HG02798 (cell line): ENCODE results near the gene GSG1L2.

ENCODE experiments used
- ATAC-seq: cut with Tn5 transposase; IDR thresholded peaks from one replicate; pipeline ENCODE4 v1.9.1; 2021; ENCODE audit warnings: mild to moderate bottlenecking; ENCODE audit not compliant: unreplicated experiment, poor library complexity

GSG1L2 gene

DNA sequence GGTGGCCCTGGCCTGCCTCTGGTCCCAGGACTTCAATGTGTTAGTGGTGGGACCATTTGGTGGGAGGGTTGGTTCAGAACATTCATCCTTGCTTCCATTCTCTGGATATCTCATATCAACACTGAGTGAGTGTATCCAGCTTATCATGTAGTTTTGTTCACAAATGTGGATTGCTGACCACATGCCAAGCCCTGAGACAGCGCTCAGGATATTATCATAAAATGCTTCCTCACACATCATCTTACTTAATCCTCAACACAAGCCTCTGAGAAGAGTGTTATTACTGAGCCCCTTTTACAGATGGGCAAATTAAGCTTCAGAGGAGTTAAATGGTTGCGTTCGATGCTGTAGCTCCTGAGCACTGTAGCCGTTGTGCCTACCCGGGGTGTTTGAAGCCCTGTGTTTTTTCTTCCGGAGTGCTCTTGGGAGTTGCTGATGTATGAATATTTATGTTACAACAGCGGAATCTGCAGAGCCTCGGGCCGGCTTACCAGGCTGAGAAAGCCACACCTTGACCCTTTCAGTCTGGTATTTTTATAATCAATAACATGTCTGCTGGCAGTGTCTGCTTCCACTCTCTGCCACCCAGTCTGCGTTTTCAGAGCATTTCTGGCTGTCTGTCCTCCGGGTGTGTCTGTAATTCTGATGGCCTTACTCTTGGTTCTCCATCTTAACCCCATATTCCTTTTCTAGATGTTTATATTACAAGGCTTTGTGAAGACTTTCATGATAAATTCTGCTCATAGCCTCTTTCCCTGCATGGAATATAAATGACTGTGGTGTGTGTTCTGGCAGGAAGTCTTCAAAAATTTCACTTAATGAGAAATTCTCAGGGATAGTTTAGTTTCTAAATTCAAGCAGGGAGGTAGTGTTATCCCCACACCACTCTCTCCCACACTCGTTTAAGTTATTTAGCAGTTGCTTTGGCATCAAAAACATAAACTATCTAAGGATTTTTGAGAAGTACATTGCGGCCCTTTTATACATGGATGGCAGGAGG is 6.7 kb upstream of the GSG1L2 start:
- ATAC-seq = no peak

DNA sequence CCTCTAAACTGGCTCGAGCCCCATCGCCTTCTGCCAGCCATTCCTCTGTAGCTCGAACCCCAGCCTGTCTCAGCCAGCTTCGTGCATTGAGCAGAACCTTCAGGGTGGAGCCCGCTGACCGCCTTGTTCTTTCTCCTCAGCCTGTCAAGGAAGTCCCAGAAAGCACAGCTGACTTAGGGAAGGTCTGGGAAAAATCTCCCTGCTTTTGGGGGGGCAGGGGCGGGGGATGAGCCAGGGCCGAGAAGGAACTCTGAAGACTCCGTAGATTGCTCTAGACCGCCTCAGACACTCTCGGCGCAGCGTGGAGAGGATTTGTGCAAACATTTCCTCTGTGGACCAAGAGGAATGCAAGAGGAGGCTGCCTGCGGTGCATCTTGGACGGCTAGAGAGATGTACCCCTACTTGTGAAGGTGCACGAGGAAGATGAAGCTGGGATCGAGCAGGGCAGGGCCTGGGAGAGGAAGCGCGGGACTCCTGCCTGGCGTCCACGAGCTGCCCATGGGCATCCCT is 3.8 kb upstream of the GSG1L2 start, which contains the start of gene GLP2R:
TSS of gene GLP2R (plus strand) at position 284 of the 510 bp plus-strand sequence. CDS start at position 424, 140 bp downstream.
- ATAC-seq = no peak

DNA sequence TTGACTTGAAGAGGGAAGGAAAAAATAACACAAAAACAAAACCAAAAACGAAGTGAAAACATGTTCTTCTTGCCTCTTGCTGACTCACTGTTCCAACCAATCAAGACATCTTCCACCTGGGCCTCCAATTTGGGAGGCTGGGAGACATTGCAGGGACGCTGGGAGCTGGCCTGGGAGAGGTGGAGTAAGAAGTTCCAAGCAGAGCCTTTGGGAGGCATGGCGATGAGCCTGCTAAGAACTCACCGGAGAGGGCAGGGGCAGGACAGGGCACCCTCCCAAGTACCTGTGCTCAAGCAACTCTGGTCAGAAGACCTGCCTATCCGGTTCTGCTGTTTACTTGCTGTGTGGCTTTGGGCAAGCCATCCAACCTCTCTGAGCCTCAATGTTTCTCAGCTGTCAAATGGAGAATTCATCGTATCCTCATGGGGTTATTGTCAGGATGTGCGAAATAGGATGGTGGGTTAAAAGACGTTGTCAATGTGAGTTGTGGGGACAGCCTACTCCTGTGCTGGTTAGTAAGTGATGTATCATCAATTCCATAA is 3.0 kb upstream of the GSG1L2 start:
- ATAC-seq = no peak

DNA sequence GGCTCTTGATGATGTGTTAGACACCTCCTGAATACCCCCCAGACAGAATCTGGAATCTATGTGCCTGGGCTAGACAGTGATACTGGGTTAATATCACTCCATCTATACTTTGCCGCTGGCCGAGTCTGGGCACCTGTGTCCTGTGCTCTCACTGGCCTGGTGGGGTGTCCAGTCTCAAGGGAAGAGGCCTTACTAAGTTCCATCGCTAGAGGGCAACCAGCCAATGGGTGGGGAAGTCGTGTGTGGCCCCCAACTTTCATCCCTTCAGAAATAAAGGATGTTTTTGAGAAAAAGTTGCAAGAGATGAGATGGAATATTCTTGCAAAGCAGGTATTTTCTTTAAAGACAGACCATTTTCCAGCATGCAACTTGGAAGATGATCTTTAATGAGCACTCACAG is 2.2 kb upstream of the GSG1L2 start:
- no peak for ATAC-seq

DNA sequence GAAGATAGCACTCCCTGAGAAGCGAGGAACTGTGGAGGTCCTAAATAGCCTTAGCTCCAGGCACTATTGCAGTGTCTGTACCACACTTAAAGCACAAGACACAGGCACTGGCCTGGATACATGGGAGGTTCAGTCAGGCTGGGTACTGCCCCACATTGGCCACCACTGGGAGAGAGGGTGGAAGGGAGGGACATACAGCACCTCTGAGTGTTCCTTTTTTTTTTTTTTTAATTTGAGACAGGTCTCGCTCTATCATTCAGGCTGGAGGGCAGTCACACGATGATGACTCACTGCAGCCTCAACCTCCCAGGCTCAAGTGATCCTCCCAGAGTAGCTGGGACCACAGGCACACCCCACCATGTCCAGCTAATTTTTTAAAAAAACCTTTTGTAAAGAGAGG is 1.4 kb downstream of the GSG1L2 start:
- no peak for ATAC-seq

DNA sequence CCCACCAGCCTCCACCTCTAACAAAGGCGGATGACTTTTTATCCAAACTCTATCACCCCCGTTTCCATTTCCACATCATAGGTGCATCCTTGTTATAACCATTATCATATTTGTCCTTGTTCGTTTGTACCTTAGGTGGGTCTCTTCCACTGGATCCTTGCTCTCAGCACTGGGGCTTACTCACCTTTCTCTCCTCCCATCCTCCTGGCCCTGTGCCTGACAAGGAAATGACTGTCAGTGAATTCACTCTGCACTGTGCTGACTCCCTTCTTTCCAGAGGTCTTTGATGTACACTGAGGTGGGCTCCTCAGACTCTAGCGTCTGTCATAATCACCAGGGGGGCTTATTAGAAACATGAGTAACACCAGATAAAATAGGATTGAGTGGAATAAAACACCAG is 3.1 kb downstream of the GSG1L2 start:
- no peak for ATAC-seq

DNA sequence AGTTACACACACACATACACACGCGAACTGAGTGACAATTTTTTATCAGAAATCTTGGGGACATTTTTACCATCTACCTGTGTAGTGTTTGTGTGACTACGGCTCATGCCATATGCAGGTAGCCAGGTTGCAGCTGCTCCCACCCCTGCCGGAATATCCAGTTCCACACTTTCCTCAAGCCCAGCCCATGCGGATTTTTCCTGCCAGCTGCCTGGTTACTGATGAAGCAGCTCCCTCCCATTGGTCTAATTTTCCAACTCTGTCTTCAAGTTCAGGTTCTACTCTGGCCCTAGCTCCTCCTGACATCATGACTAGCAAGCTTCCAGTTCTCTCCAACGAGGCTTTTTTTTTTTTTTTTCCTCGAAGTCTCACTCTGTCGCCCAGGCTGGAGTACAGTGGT is 4.8 kb downstream of the GSG1L2 start:
- no peak for ATAC-seq

DNA sequence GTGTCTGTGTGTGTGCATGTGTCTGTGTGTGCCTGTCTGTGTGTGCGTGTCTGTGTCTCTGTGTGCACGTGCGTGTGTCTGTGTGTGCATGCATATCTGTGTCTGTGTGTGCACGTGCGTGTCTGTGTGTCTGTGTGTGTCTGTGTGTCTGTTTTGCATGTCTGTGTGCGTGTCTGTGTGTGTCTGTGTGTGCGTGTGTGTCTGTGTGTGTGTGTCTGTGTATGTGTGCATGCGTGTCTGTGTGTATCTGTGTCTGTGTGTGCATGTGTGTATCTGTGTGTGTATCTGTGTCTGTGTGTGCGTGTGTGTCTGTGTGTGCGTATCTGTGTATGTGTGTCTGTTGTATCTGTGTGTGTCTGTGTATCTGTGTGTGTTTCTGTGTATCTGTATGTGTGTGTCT is 5.4 kb downstream of the GSG1L2 start:
- no peak for ATAC-seq

DNA sequence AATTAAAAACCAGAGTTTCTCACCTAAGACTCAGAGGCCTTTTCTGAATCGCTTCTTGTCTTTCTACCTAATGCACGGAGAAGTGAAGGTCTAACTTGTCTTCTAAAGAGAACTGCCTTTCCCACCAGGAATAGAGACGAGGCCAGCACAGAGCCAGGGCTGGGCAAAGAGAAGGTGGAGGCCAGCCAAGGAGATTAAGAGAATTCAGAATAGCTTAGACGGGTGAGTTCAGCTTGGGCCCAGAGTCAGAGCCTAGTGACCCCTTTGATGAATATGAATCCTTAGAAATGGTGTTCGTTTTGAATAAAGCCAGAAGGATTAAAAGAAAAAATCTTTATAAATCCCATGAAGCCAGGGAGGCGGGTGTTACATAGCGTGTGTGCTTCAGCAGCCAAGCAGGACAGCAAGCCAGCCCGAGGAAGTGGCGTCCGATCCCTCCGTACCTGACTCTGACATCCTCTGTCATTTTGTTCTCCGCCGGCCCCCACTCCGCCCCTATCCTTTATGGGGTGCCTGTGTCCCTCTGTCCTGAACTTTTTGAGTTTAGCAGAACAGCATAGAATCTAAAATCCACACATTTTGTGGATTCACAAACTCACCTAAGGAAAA is 7.4 kb downstream of the GSG1L2 start:
- ATAC-seq = no peak

DNA sequence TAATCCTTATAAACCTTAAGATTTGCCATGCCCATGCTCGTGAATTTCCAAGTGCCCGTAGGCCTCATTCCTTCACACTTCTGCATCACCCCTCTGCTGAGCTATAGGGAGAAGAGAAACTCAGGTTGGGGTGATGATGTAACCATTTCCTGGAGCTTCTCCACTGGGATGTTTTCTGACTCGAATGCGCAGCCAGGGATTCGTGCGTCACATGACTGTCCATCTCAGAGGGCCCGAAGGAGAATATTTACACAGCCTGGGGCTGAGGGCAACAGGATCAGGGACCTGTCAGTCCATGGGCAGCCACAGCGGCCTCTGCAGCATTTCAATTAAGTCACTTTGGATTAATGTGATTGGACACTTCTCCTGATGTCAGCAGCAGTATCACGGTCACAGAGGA is 8.7 kb downstream of the GSG1L2 start:
- ATAC-seq = no peak

DNA sequence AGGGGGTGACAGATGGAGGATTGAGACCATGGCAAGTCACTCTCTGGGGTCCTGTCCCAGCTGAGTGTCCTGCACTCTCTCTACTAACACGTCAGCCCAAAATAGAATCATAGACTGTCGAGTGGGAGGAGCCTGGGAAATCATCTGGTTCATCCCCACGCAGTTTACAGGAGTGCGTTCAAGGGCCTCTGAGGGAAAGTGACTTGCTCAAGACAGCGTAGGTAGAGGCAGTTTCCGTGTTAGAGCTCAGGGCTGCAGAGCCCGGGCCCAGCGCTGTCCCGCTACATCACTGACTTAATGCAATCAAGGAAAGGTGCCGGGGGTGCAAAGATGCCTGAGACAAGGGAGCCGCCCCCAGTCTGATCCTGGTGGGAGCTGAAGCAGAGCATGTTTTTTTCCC is 10.3 kb downstream of the GSG1L2 start:
- no peak for ATAC-seq

DNA sequence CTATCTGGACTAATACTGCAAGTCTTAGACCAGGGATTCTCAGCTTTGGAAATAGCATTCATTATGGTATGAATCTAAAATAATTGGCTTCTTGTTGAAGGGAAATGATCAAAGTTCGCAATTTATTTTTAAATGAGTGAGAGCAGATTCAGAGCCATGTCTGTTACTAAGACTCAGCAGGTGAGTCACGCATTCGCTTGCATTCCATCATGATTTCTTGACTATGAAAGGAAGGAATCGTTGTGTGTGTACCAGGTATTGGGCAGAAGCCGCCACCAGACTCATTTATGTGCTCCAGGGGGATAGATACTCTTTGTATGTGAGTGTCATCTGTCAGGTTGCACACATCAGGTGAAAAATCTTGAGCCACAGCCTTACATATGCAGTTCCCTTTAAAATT is 10.8 kb downstream of the GSG1L2 start:
- ATAC-seq = no peak

DNA sequence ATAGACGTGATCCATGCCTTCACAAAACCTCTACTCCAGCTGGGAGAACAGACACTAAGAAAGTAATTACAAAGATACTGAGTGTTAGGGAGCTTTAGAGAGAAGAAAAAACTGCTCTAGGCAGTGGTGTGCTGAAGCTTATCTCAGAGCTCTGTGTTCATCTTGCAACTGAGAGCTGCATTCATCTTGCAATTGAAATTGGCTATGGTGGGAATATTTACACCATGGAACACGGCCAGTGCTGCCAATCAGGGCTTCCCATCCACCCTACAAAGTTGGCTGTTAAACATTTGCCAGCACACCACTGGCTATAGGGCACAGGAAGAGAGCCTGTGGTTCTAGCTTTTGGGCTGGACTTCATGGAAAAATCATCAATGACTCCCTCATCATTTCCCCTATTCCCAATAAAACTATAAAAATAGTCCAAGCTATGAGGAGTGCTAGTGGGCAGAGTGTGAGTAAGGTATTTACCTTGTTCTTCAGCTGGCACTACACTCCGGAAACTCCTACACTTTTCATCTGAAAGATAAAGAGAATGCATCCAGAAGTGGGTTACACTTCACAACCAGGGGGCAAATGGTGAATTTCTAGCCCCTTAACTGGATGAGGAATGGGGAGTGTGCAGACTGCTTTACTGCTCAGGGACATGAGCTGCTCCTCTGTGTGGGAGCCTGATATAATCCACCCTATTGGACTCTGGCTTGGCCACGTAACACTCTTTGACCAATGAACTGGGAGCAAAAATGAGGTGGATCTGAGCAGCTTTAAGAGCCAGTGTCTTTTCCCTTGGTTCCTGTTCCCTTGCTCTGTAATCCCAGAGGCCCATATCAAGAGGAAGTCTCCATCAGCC is 11.6 kb downstream of the GSG1L2 start:
- no peak for ATAC-seq

DNA sequence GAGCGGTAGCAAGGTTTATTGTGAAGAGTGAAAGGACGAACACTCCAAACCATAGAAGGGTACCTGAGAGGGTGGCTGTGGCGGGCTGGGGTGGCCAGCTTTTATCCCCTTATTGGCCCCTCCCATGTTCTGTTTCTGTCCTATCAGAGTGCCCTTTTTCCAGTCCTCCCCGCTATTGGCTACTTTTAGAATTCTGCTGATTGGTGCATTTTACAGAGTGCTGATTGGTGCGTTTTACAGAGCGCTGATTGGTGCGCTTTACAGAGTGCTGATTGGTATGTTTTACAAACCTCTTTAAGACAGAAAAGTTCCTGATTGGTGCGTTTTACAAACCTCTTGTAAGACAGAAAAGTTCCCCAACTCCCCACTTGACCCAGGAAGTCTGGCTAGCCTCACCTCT is 12.5 kb downstream of the GSG1L2 start:
- no peak for ATAC-seq

DNA sequence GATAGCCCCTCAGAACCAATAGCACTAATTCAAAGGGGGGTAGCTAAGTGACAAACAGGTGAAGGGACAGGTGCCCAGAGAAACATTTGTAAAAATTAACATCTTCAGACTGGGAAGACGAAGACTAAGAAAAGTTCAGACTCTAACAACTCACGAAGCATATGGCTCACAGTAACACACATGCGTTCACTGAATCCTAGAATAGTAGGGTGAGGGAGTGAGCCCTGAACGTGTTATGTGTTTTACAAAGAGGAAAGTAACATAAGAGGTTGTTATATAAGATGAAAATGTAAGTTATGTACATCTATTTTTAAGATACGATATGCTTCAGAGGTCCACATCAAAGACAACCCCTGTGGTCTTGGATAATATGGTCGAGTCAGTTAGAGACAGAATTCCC is 15.2 kb downstream of the GSG1L2 start:
- no peak for ATAC-seq

DNA sequence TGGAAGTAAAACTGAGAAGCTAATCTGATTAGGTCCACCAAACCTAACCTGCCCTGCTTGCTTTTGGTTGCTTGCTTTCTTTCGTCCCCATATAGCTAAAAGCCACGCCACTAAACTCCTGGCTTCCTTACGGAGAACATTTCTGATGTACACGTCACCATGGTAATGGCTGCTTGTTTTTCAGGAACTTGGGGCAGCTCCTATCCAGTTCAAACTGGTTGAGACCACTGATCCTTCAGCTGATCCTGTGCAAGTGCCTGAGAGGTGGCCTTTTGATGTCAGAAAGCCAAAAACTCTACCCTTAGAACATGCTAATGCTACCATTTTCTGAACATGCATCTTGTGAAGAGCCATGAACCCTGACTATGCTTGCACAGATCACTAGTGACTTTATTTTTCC is 16.1 kb downstream of the GSG1L2 start:
- no peak for ATAC-seq

DNA sequence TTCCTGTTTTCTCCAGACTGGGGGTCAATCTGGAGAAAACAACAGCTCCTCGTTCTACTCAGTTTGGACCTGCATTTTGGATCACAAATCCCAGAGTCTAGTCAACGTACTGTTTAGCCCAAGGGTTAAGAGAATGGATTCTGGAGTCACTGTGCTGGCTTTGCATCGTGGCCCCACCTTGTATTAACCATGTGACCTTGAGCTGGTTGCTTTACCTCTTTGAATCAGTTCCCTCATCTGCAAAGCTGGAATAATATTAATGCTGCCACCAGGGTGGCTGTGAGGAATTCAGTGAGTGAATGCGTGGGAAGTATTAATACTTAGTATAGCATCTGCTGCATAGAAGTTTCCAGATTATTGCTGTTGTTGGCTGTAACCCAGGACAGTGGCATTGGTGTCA is 19.2 kb downstream of the GSG1L2 start:
- ATAC-seq = no peak

DNA sequence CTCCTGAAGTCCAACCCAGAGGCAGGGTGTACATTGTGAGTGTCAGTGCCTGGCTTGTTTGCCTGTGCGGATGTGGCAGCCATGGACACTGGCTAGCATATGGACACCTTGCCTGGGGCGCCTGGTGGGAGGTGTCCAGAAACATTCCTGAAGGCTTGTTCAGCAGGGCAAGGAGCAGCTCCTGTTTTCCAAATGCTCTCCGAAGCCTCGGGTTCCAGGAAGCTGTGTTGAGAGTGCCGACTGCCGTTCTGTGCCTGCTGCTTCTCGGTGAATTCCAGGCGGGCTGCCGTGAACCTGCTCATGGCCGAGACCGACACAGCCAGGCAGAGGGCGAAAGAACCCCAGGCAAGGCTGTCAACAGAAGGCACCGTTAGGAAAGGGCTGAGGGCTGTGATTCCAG is 19.6 kb downstream of the GSG1L2 start:
- ATAC-seq = no peak

DNA sequence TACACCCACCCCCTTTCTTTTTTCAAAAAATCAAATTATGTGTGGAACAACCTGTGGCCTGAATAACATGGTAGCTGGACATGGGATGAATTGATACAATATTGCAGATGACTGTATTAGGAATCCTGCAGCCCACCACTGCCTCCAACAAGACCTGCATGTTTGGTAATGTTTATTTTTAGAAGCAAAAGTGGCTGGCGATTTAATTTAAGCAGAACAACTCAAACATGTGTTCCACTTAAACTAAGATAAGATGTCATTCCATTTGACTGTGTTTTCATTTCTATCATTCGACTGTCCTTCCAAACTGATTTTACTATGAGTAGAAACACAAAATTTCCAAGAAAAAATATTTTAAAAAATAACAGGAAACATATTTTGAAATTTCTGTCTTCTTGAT is 20.4 kb downstream of the GSG1L2 start:
- no peak for ATAC-seq

DNA sequence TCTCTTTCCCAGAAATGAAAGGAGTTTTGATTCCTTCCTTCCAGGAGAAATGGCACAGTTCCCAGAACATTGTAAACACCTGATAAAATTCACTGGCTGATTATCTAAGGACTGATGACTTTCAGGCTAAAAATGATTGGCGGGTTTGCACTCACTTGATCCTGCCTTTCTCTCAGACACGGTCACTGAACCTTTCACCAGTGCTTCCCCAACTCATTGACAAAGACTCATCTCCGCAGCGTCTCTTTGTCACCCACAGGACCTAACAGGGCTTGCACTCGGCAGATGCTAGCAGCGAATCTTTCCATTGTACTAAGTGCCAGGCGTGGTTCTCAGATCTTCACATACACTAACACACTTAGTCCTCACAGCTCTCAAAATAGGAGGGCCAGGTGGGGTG is 23.2 kb downstream of the GSG1L2 start:
- no peak for ATAC-seq
